ENCODE data around the gene NET1. TPM values are rescaled to one million over a fixed set of nuclear protein-coding genes. Genes with fewer than 3 reads are reported as not detected.

Gene NET1
- total RNA-seq, 2 donors from 2014 or later: 47.3 to 64.9 TPM

DNA sequence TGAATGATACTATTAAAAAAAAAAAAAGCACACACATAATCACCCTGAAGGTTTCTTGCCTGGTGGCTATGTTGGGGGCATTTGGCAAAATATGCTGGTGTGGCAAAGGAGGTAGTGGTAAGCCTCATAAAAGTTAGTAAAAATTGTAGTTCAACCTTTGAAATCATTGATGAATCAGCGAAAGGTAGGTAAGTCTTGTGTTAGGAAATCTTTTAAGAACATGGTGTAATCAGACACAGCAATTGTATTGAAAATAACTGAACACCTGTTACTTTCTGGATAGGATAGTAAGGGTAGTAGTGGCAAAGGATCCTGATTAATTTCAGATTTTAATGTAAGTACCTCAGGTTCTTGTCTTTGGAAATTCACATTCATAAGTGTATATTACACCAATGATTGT lies 46.1 kb downstream of the NET1 start:
- peaks cover 65% of the 10 kb centered on the region for H3K36me3 Mint-ChIP-seq (ENCODE audit: low read depth)
- WGBS, 2 experiments (ENCODE audit: insufficient coverage in 1 of 2, insufficient read length in 1 of 2): 94 to 100% methylated on average over 1 of the region's 1 CpG

DNA sequence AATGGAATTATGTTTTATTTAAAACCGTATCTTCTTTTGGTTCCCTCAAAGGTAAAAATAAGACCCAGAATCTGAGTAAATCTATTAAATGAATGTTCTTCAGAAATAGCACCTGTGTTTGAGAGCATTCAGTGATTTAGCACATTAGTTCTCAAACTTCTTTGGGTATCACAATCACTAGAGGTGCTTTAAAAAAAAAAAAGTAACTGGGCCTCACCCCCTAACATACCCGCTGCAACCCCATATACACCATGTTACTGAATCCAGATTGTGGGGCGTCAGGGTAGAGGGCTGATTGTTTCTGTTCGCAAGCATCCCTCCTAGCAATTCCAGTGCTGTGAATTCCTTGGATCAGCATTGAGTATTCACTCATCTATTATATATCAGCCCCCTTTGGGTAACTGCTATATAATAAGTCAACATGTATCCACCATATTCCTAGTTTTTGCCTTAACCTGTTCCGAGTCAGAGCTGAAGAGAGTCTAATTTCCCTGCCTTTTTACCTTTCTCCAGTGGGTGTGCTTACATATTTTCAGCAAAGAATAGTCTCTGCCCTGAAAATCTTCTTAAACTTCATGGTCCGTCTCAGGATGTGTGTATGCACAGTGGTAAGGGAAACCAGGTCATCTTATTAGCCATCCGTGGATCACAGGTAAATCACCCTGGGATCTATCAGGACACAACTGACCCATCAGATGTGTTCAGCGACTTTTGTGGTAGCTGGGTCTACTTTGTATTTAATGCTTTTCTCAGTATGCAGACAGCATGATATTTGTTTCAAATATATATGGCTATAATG lies 46.8 kb downstream of the NET1 start:
- Histone ChIP-seq H3K4me3 (ENCODE audit: low read length) (no peak overlapping the region), H3K27me3 (ENCODE audit: control insufficient read depth, insufficient read depth, low read length, poor library complexity, severe bottlenecking) (no peaks in the 10 kb centered on the region), H3K9ac (ENCODE audit: extremely low read depth, low read length, poor library complexity, severe bottlenecking) (no peak overlapping the region), H3K36me3 (ENCODE audit: control insufficient read depth, insufficient read depth, low read length) (peaks cover 66% of the 10 kb centered on the region), H3K9me3 (ENCODE audit: control insufficient read depth, low read length) (peaks cover 8% of the 10 kb centered on the region), H3K27ac (ENCODE audit: low read depth, low read length) (no peak overlapping the region), H3K4me1 (ENCODE audit: control insufficient read depth, insufficient read depth, low read length) (peaks cover 5% of the 10 kb centered on the region)
- WGBS, 2 experiments (ENCODE audit: insufficient coverage in 1 of 2, insufficient read length in 1 of 2): 91 to 95% methylated on average over 7 to 8 of the region's 8 CpGs
- H3K36me3 Mint-ChIP-seq (ENCODE audit: low read depth): peaks cover 58% of the 10 kb centered on the region
- H3K4me1 Mint-ChIP-seq: peaks cover 16% of the 10 kb centered on the region
- TF ChIP-seq, protein P1, sequence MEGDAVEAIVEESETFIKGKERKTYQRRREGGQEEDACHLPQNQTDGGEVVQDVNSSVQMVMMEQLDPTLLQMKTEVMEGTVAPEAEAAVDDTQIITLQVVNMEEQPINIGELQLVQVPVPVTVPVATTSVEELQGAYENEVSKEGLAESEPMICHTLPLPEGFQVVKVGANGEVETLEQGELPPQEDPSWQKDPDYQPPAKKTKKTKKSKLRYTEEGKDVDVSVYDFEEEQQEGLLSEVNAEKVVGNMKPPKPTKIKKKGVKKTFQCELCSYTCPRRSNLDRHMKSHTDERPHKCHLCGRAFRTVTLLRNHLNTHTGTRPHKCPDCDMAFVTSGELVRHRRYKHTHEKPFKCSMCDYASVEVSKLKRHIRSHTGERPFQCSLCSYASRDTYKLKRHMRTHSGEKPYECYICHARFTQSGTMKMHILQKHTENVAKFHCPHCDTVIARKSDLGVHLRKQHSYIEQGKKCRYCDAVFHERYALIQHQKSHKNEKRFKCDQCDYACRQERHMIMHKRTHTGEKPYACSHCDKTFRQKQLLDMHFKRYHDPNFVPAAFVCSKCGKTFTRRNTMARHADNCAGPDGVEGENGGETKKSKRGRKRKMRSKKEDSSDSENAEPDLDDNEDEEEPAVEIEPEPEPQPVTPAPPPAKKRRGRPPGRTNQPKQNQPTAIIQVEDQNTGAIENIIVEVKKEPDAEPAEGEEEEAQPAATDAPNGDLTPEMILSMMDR (conservative IDR thresholded peaks at IDR 0.05): no peak
- no peak overlapping the region for H3K4me3 Mint-ChIP-seq
- no peaks in the 10 kb centered on the region for H3K27me3 Mint-ChIP-seq (ENCODE audit: insufficient read depth)
- DNase-seq: no peak
- peaks cover 4% of the 10 kb centered on the region for H3K9me3 Mint-ChIP-seq
- no peak overlapping the region for H3K27ac Mint-ChIP-seq

More for the DNA sequence above, 46.1 kb downstream of the NET1 start:
- Mint-ChIP-seq H3K4me3 (no peak overlapping the region), H3K27ac (no peak overlapping the region), H3K9me3 (peaks cover 3% of the 10 kb centered on the region), H3K27me3 (ENCODE audit: insufficient read depth) (no peaks in the 10 kb centered on the region), H3K4me1 (peaks cover 16% of the 10 kb centered on the region)
- peaks cover under 1% of the 10 kb centered on the region for H3K9me3 ChIP-seq (ENCODE audit: control insufficient read depth, low read length)
- peaks cover 5% of the 10 kb centered on the region for H3K4me1 ChIP-seq (ENCODE audit: control insufficient read depth, insufficient read depth, low read length)
- TF ChIP-seq, protein P1 (conservative IDR thresholded peaks at IDR 0.05): no peak
- H3K9ac ChIP-seq (ENCODE audit: extremely low read depth, low read length, poor library complexity, severe bottlenecking): no peak overlapping the region
- peaks cover 74% of the 10 kb centered on the region for H3K36me3 ChIP-seq (ENCODE audit: control insufficient read depth, insufficient read depth, low read length)
- no peak overlapping the region for H3K4me3 ChIP-seq (ENCODE audit: low read length)
- H3K27ac ChIP-seq (ENCODE audit: low read depth, low read length): no peak overlapping the region
- H3K27me3 ChIP-seq (ENCODE audit: control insufficient read depth, insufficient read depth, low read length, poor library complexity, severe bottlenecking): no peaks in the 10 kb centered on the region
- DNase-seq: no peak

DNA sequence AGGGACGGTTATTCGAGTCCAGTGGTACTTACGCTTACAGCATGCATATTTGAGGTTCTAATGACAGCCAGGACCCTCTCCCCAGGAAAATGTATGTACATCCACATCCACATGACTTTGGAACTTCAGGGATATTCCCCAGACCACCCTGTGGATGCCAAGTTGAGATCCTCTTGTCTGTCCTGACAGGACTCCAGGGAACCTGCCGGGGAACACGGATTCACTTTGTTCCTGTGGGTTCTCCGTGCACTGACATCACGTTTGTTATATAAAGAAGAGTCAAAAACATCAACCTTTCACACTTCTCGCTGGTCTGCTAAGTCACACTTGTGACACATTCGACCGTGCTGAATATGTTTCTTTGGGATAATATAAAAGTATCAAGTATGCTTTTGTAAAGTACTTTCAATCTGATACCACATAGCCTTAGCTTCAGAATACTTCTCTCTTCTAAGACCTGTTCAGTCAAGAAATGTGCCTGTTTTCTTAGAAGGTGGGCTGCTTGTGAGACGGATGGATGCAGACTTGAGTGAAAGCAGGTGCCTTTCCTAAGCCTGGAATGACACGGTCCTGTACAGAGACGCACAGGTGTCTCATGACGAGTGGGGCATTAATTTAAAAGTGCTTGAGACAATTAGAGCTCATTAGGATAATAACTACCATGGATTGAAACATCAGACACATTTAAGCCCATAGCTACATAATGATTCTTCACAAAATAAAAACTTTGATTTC lies 48.3 kb downstream of the NET1 start:
- no peak overlapping the region for H3K4me3 Mint-ChIP-seq
- Histone ChIP-seq H3K27me3 (ENCODE audit: control insufficient read depth, insufficient read depth, low read length, poor library complexity, severe bottlenecking) (no peaks in the 10 kb centered on the region), H3K27ac (ENCODE audit: low read depth, low read length) (no peak overlapping the region), H3K9ac (ENCODE audit: extremely low read depth, low read length, poor library complexity, severe bottlenecking) (no peak overlapping the region), H3K36me3 (ENCODE audit: control insufficient read depth, insufficient read depth, low read length) (peaks cover 52% of the 10 kb centered on the region), H3K4me1 (ENCODE audit: control insufficient read depth, insufficient read depth, low read length) (peaks cover 5% of the 10 kb centered on the region), H3K9me3 (ENCODE audit: control insufficient read depth, low read length) (peaks cover 9% of the 10 kb centered on the region), H3K4me3 (ENCODE audit: low read length) (no peak overlapping the region)
- TF ChIP-seq, protein P1 (conservative IDR thresholded peaks at IDR 0.05): no peak
- 93 to 94% methylated on average over 4 to 14 of the region's 14 CpGs for WGBS, 2 experiments (ENCODE audit: insufficient coverage in 1 of 2, insufficient read length in 1 of 2)
- peaks cover 45% of the 10 kb centered on the region for H3K36me3 Mint-ChIP-seq (ENCODE audit: low read depth)
- H3K4me1 Mint-ChIP-seq: peaks cover 20% of the 10 kb centered on the region
- H3K27me3 Mint-ChIP-seq (ENCODE audit: insufficient read depth): no peaks in the 10 kb centered on the region
- H3K27ac Mint-ChIP-seq: no peak overlapping the region
- H3K9me3 Mint-ChIP-seq: peaks cover 4% of the 10 kb centered on the region
- DNase-seq: no peak

Measured in endodermal cell (in vitro differentiated cells).